ENCODE data around the gene ENDOU. TPM values are rescaled to one million over a fixed set of nuclear protein-coding genes. Genes with fewer than 3 reads are reported as not detected.

Gene ENDOU
- total RNA-seq, 1 experiment from 2014 or later = not detected

DNA sequence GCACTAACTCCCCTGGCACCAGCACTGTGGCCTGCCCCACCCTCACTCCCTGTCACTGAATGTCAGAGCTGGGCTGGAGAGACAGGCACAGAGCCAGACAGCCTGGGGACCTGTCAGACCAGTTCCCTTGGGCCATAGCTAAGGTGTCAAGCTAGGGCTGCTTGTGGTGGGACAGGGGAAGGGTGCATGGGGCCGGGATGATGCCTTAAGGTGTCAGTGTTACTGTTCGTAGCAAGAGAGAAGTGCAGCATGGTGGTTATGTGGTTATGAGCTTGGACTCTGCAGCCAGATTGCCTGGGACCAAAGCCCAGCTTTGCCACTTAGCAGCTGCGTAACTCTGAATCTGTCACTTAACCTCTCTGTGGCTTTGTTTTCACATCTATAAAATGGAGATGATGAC, 29.6 kb upstream of the ENDOU start:
- POLR2A ChIA-PET = interaction anchor here (1.1 kb wide), 1 partner anchor 49 kb away, joined by 4 read pairs; the partner anchor contains the start of gene RPAP3
- Histone ChIP-seq H3K4me2 (ENCODE audit: low read length) (peak overlapping the region; percentile 85), H3K9me2 (ENCODE audit: insufficient read depth) (no peaks in the 10 kb centered on the region), H3K9me3 (ENCODE audit: control insufficient read depth in 1 of 2, insufficient read depth in 1 of 2, low read depth in 1 of 2, low read length in 2 of 2) (no peaks in the 10 kb centered on the region), H3K79me2 (ENCODE audit: insufficient read depth, low read length) (no peaks in the 10 kb centered on the region), H3K27ac (ENCODE audit: low read depth, low read length) (0 out of 2 replicates have a peak overlapping the region, but pooled peaks have one; percentile 22), H3K4me1 (ENCODE audit: control insufficient read depth in 1 of 2, insufficient read depth in 2 of 2, low read length in 2 of 2) (peaks cover 43 to 63% of the 10 kb centered on the region in 2 experiments), H3K9ac (ENCODE audit: low read length) (peak overlapping the region; percentile 40; the same call in 1 of the 2 replicates), H2AFZ (ENCODE audit: low read depth, low read length, poor library complexity, severe bottlenecking) (no peak overlapping the region), H3K27me3 (ENCODE audit: insufficient read depth, low read length) (no peaks in the 10 kb centered on the region), H3K36me3 (ENCODE audit: control insufficient read depth in 1 of 2, insufficient read depth in 2 of 2, low read length in 2 of 2) (no peaks in the 10 kb centered on the region), H3K4me3 (replicated peaks in 1 of 2; ENCODE audit: low read depth in 1 of 2, low read length in 2 of 2) (peak overlapping the region in 1 of 2 experiments; percentile 54; a peak in 2 of 4 replicates), H4K20me1 (ENCODE audit: insufficient read depth) (no peaks in the 10 kb centered on the region)
- CTCF ChIA-PET = interaction anchor here (0.9 to 9.1 kb wide), 3 partner anchors 12 to 24 kb away, joined by 4 to 75 read pairs (median 25); no protein-coding TSS in a partner anchor
- intact Hi-C loops (cut with micrococcal nuclease) = no loop called here
- ATAC-seq = peak; percentile 24; the same call in 1 of the 2 replicates
- DNase-seq (ENCODE audit: low read depth, low spot score) = no peak
- RAD21 ChIA-PET (ENCODE audit: low non-redundant PET in 1 of 2, low total read pairs in 2 of 2, uncharacterized antibody in 2 of 2, unreplicated experiment in 2 of 2) = interaction anchor here (0.7 to 1.4 kb wide), 3 partner anchors 12 to 83 kb away, joined by 3 to 4 read pairs (median 3); no protein-coding TSS in a partner anchor
- peak; percentile 58; the same call in 1 of the 2 replicates for TF ChIP-seq SP1 (IDR thresholded peaks at IDR 0.05; ENCODE audit: low read depth)
- TF ChIP-seq EGR1 (IDR thresholded peaks at IDR 0.05; ENCODE audit: low read depth) = no peak
- TF ChIP-seq ZNF274 (IDR thresholded peaks at IDR 0.05; ENCODE audit: low read depth, low read length) = no peak
- TF ChIP-seq, protein P1, sequence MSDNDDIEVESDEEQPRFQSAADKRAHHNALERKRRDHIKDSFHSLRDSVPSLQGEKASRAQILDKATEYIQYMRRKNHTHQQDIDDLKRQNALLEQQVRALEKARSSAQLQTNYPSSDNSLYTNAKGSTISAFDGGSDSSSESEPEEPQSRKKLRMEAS (IDR thresholded peaks at IDR 0.05) = peak; percentile 49; the same call in 1 of the 2 replicates
- BruUV-seq (replicated peaks) = no TSS peak

- no peak for TF ChIP-seq EZH2 (IDR thresholded peaks at IDR 0.05)
- TF ChIP-seq SP1 (IDR thresholded peaks at IDR 0.05; ENCODE audit: low read depth) = no peak
- no peak for TF ChIP-seq POLR2AphosphoS5 (IDR thresholded peaks at IDR 0.05; ENCODE audit: low read depth, low read length)
- intact Hi-C loops (cut with micrococcal nuclease) = no loop called here
- Histone ChIP-seq H2AFZ (ENCODE audit: low read depth, low read length, poor library complexity, severe bottlenecking) (no peak overlapping the region), H3K9me2 (ENCODE audit: insufficient read depth) (no peaks in the 10 kb centered on the region), H3K36me3 (ENCODE audit: control insufficient read depth in 1 of 2, insufficient read depth in 2 of 2, low read length in 2 of 2) (no peaks in the 10 kb centered on the region), H3K9me3 (ENCODE audit: control insufficient read depth in 1 of 2, insufficient read depth in 1 of 2, low read depth in 1 of 2, low read length in 2 of 2) (no peaks in the 10 kb centered on the region), H3K9ac (ENCODE audit: low read length) (peak overlapping the region; percentile 40), H4K20me1 (ENCODE audit: insufficient read depth) (no peaks in the 10 kb centered on the region), H3K27ac (ENCODE audit: low read depth, low read length) (peak overlapping the region; percentile 63), H3K27me3 (ENCODE audit: insufficient read depth, low read length) (no peaks in the 10 kb centered on the region), H3K4me3 (replicated peaks in 1 of 2; ENCODE audit: low read depth in 1 of 2, low read length in 2 of 2) (peak overlapping the region; percentile 34 to 54), H3K4me1 (ENCODE audit: control insufficient read depth in 1 of 2, insufficient read depth in 2 of 2, low read length in 2 of 2) (peaks cover 38 to 56% of the 10 kb centered on the region in 2 experiments), H3K79me2 (ENCODE audit: insufficient read depth, low read length) (no peaks in the 10 kb centered on the region), H3K4me2 (ENCODE audit: low read length) (peak overlapping the region; percentile 85)
- ChIA-PET RAD21 (ENCODE audit: low non-redundant PET in 1 of 2, low total read pairs in 2 of 2, uncharacterized antibody in 2 of 2, unreplicated experiment in 2 of 2) (interaction anchor here in 1 of 2 experiments (0.7 to 1.4 kb wide), 2 partner anchors 11 to 22 kb away, joined by 3 read pairs; no protein-coding TSS in a partner anchor), POLR2A (interaction anchor here (1.1 to 1.4 kb wide), 2 partner anchors 13 to 48 kb away, joined by 3 to 4 read pairs; partner anchors contain the start of gene RPAP3), CTCF (interaction anchor here (0.9 to 9.1 kb wide), 3 partner anchors 11 to 25 kb away, joined by 4 to 75 read pairs (median 25); no protein-coding TSS in a partner anchor)
- DNase-seq (ENCODE audit: low read depth, low spot score) (no peak), ATAC-seq (no peak)
- BruUV-seq (replicated peaks) = TSS peak; percentile 88
These were observed 28.8 kb upstream of the ENDOU start for GRCh38 chr12:47754126-47754525.
